HepG2 (cell line): ENCODE data around the gene TMEM35B. TPM values are rescaled to one million over a fixed set of nuclear protein-coding genes. Genes with fewer than 3 reads are reported as not detected.
A peak's percentile ranks its signal among the peaks of the same experiment; 100 is the strongest.

Experiments used
- ATAC-seq: fragments of 200-7000 bp; cut with Tn5 transposase; 3 replicates; pipeline ENCODE4 v1.9.1; 2020; ENCODE audit warnings: mild to moderate bottlenecking, moderate library complexity
- BruUV-seq: library from RNA; stranded (reverse); fragments of 400-500 nt; replicated peaks from 2 replicates; lab custom pipeline; 2021; lab: Mats Ljungman, UMichigan
- CTCF ChIA-PET: fragments of 300-600 bp; formaldehyde crosslinking; extraction: SDS; loops from one replicate; lab custom pipeline; 2021; ENCODE audit warnings: low total read pairs, inconsistent platforms, low intra/inter-chr PET ratio; lab: Yijun Ruan, JAX
- POLR2A ChIA-PET: fragments of 350-600 bp; sonication (Branson Sonifier 250); formaldehyde crosslinking; loops from one replicate; lab custom pipeline; 2020; ENCODE audit warnings: antibody characterized with exemption, inconsistent platforms; lab: Yijun Ruan, JAX
- DNase-seq: peaks from one replicate; pipeline ENCODE4 v3.0.0-alpha.2; 2015; ENCODE audit warnings: low spot score
- FAIRE-seq: peaks from 3 replicates; lab custom pipeline; 2011; peaks lifted over from hg19 to GRCh38; lab: Jason Lieb, UNC
- H2AFZ ChIP-seq: one replicate; pipeline ENCODE4 v1.6.1; 2011; ENCODE audit warnings: low read length, inconsistent platforms
- H3K27ac ChIP-seq: fragments of 300-600 bp; 3 replicates; pipeline ENCODE4 v1.8.0; 2011; ENCODE audit warnings: mixed run types, mild to moderate bottlenecking, mixed read lengths, low read length, inconsistent platforms; ENCODE audit not compliant: insufficient read depth; ENCODE audit errors: extremely low read length
- H3K27me3 ChIP-seq, 2 experiments: fragments of 200-600 bp in 1 of 2; 2 replicates in 1 of 2; 3 replicates in 1 of 2; pipeline versions ENCODE4 v1.6.0 to v1.8.0; 2011; ENCODE audit warnings: low read length in 2 of 2, mild to moderate bottlenecking in 2 of 2, moderate library complexity in 2 of 2, inconsistent platforms in 1 of 2; ENCODE audit not compliant: insufficient read depth in 2 of 2, control insufficient read depth in 1 of 2
- H3K36me3 ChIP-seq, 2 experiments: fragments of 200-600 bp in 1 of 2; replicated peaks in 1 of 2; 2 replicates in 1 of 2; 3 replicates in 1 of 2; pipeline versions ENCODE4 v1.5.1 to v1.8.0; 2011; ENCODE audit warnings: low read length in 2 of 2, inconsistent platforms in 1 of 2; ENCODE audit not compliant: insufficient read depth in 2 of 2, control insufficient read depth in 1 of 2
- H3K4me1 ChIP-seq: 2 replicates; pipeline ENCODE4 v1.5.1; 2012; ENCODE audit warnings: low read length, inconsistent platforms; ENCODE audit not compliant: insufficient read depth
- H3K4me2 ChIP-seq: 2 replicates; pipeline ENCODE4 v1.6.0; 2011; ENCODE audit warnings: low read depth, low read length, inconsistent platforms
- H3K4me3 ChIP-seq, 3 experiments: fragments of 200-600 bp in 1 of 3; sonication (generic), shearing (Covaris generic) in 1 of 3; replicated peaks in 1 of 3; 2 replicates each; pipeline ENCODE4 v1.5.1; 2011 to 2016; ENCODE audit warnings: low read length in 3 of 3, inconsistent platforms in 2 of 3, low read depth in 2 of 3, mild to moderate bottlenecking in 2 of 3, control low read depth in 1 of 3, mixed read lengths in 1 of 3; ENCODE audit not compliant: insufficient read depth in 1 of 3
- H3K79me2 ChIP-seq: one replicate; pipeline ENCODE4 v1.6.1; 2011; ENCODE audit warnings: low read length, inconsistent platforms; ENCODE audit not compliant: insufficient read depth
- H3K9ac ChIP-seq: 2 replicates; pipeline ENCODE4 v1.6.0; 2011; ENCODE audit warnings: mild to moderate bottlenecking, low read depth, low read length, inconsistent platforms; ENCODE audit not compliant: insufficient read depth
- H3K9me3 ChIP-seq: 2 replicates; pipeline ENCODE4 v1.5.1; 2012; ENCODE audit warnings: mild to moderate bottlenecking, low read length
- H4K20me1 ChIP-seq: 2 replicates; pipeline ENCODE4 v1.6.0; 2011; ENCODE audit warnings: inconsistent platforms, mild to moderate bottlenecking, low read length, moderate library complexity; ENCODE audit not compliant: insufficient read depth
- HNRNPL ChIP-seq: fragments of 200-400 bp; formaldehyde crosslinking; IDR thresholded peaks from 2 replicates; pipeline ENCODE4 v1.6.1; 2017; ENCODE audit warnings: mild to moderate bottlenecking, low read depth, low read length
- NR2F6 ChIP-seq, 2 experiments: IDR thresholded peaks; 2 replicates each; pipeline ENCODE4 v1.6.1; 2016; ENCODE audit warnings: antibody characterized with exemption in 1 of 2, mild to moderate bottlenecking in 1 of 2
- TCF12 ChIP-seq, 2 experiments: fragments of 450-650 bp in 1 of 2; sonication (generic) in 1 of 2; formaldehyde crosslinking in 1 of 2; IDR thresholded peaks; 2 replicates each; pipeline versions ENCODE4 v1.6.1 to v1.8.0; 2017 to 2022; ENCODE audit warnings: antibody characterized with exemption in 1 of 2, mild to moderate bottlenecking in 1 of 2, missing genetic modification reagents in 1 of 2, moderate library complexity in 1 of 2
- ZFYVE20 ChIP-seq: sonication (generic); formaldehyde crosslinking; IDR thresholded peaks from 2 replicates; pipeline ENCODE4 v1.8.0; 2023; ENCODE audit warnings: low read depth, mild to moderate bottlenecking, moderate library complexity, missing genetic modification reagents, borderline replicate concordance
- ZNF335 ChIP-seq: sonication (generic); formaldehyde crosslinking; IDR thresholded peaks from 2 replicates; pipeline ENCODE4 v1.4.0; 2020; ENCODE audit warnings: missing genetic modification reagents
- ZNF446 ChIP-seq: sonication (generic); formaldehyde crosslinking; IDR thresholded peaks from 2 replicates; pipeline ENCODE4 v1.5.0; 2020; ENCODE audit warnings: mild to moderate bottlenecking, missing genetic modification reagents
- WGBS: methylation state at CpG from one replicate; pipeline ENCODE4 v1.1.6; 2017; ENCODE audit warnings: low lambda C conversion rate; 5-methylcytosine and 5-hydroxymethylcytosine counted together
- in situ Hi-C: cut with HindIII; loops from 2 replicates; pipeline ENCODE4 v1.10.0; 2017; ENCODE audit warnings: low pct_unique_long_range_greater_than_20kb; ENCODE audit not compliant: extremely low pct_ligation_motif_present
- intact Hi-C: fragments of 100-400 bp; cut with micrococcal nuclease; formaldehyde crosslinking; loops from one replicate; pipeline ENCODE4 v1.10.0; 2022; ENCODE audit not compliant: unreplicated experiment
- polyA plus RNA-seq, 8 experiments: library from polyadenylated mRNA; depleted of rRNA in 3 of 8; stranded (reverse) in 7 of 8; unstranded in 1 of 8; fragments of >200 nt; fragmentation: Illumina TruSeq in 4 of 8; extraction: Trizol in 4 of 8; gene quantifications; 2 replicates each; pipeline versions ENCODE4 v1.2.1 to v1.2.3, GENCODE V29; 2011 to 2016; ENCODE audit warnings: low read depth in 4 of 8, missing spikeins in 1 of 8, mixed read lengths in 1 of 8; ENCODE audit not compliant: insufficient read depth in 1 of 8
- total RNA-seq, 5 experiments: library from RNA; depleted of rRNA; stranded (reverse); fragments of >200 nt; fragmentation: Illumina TruSeq; extraction: Trizol; gene quantifications; 2 replicates each; pipeline ENCODE4 v1.2.3, GENCODE V29; 2016; ENCODE audit warnings: low read depth in 1 of 5
- TF ChIP-seq, protein P1 (sequence below): sonication (generic); formaldehyde crosslinking; IDR thresholded peaks from 2 replicates; pipeline ENCODE4 v1.4.0; 2020; ENCODE audit warnings: missing genetic modification reagents
- TF ChIP-seq, protein P2 (sequence below): sonication (generic); formaldehyde crosslinking; IDR thresholded peaks from 2 replicates; pipeline ENCODE4 v1.8.0; 2022; ENCODE audit warnings: mild to moderate bottlenecking, missing genetic modification reagents

The TMEM35B gene
- total and polyA plus RNA-seq, 2 of the 13 experiments (the other 11 are each of a cell fraction or from before 2014, with no cell fraction given): 11.5 to 26.0 TPM

DNA sequence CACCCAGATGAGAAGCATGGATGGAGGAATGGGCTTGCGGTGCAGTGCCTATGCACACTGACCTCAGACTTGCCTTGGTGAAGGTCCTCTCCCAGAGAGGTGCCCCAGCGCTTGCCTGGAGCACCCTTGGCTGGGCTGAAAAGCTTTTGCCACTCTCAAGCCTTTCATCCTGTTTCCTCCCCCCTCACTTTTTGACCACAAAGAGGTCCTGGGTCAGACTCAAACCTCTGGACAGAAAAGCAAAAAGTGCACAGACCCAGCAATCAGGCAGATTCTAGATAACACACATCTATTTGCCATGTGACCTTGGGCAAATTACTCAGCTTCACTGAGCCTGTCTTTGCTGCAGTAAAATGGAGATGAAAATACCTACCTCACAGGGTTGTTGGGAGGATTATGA lies 7.3 kb downstream of the TMEM35B start:
- Histone ChIP-seq H3K4me3 (no peak overlapping the region), H3K79me2 (no peaks in the 10 kb centered on the region), H3K4me1 (peaks cover 37% of the 10 kb centered on the region), H2AFZ (no peak overlapping the region), H3K9ac (no peak overlapping the region), H4K20me1 (no peaks in the 10 kb centered on the region), H3K36me3 (no peaks in the 10 kb centered on the region), H3K27me3 (no peaks in the 10 kb centered on the region), H3K4me2 (no peak overlapping the region), H3K27ac (no peak overlapping the region), H3K9me3 (no peaks in the 10 kb centered on the region)
- peak; percentile 51 for DNase-seq
- POLR2A ChIA-PET: no interaction called here
- BruUV-seq: no TSS peak
- CTCF ChIA-PET: no interaction called here
- in situ Hi-C loops: no loop called here
- intact Hi-C loops: no loop called here
- peak; percentile 65 for ATAC-seq
- peak; percentile 56 for FAIRE-seq
- no CpG with 5 or more reads among the region's 2 CpGs for WGBS
- no peak for TF ChIP-seq ZFYVE20 (CRISPR knock-in tag)
- TF ChIP-seq, protein P1, sequence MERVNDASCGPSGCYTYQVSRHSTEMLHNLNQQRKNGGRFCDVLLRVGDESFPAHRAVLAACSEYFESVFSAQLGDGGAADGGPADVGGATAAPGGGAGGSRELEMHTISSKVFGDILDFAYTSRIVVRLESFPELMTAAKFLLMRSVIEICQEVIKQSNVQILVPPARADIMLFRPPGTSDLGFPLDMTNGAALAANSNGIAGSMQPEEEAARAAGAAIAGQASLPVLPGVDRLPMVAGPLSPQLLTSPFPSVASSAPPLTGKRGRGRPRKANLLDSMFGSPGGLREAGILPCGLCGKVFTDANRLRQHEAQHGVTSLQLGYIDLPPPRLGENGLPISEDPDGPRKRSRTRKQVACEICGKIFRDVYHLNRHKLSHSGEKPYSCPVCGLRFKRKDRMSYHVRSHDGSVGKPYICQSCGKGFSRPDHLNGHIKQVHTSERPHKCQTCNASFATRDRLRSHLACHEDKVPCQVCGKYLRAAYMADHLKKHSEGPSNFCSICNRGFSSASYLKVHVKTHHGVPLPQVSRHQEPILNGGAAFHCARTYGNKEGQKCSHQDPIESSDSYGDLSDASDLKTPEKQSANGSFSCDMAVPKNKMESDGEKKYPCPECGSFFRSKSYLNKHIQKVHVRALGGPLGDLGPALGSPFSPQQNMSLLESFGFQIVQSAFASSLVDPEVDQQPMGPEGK (CRISPR knock-in tag): peak; percentile 36; the same call in 1 of the 2 replicates
- TF ChIP-seq NR2F6 (IDR thresholded peaks at IDR 0.05): 0 out of 2 replicates have a peak, but pooled peaks have one; percentile 9
- no peak for TF ChIP-seq NR2F6 (CRISPR knock-in tag; IDR thresholded peaks at IDR 0.05)
- 0 out of 2 replicates have a peak, but pooled peaks have one; percentile 61 for TF ChIP-seq ZNF335 (CRISPR knock-in tag)

DNA sequence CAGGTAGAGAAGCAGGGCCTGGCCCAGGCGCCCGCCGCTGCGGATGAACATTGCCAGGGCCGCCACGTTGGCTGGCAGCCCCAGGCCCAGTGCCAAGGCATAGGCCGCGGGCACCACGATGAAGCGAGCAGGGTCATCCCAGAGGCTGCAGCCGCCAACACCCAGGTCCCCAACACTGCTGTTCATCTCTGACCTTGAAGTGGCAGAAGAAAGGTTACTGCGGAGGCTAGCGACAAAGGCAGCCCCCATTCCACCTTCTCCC lies 8.0 kb downstream of the TMEM35B start:
- POLR2A ChIA-PET: no interaction called here
- ATAC-seq (no peak), DNase-seq (no peak), FAIRE-seq (no peak)
- H3K27me3 ChIP-seq: no peaks in the 10 kb centered on the region
- H4K20me1 ChIP-seq: no peaks in the 10 kb centered on the region
- 94% methylated on average over 2 of the region's 13 CpGs for WGBS
- no peak overlapping the region for H3K9ac ChIP-seq
- no peaks in the 10 kb centered on the region for H3K36me3 ChIP-seq
- H3K27ac ChIP-seq: no peak overlapping the region
- no TSS peak for BruUV-seq
- H3K4me3 ChIP-seq: no peak overlapping the region
- no peaks in the 10 kb centered on the region for H3K9me3 ChIP-seq
- TF ChIP-seq HNRNPL (0 out of 2 replicates have a peak, but pooled peaks have one; percentile 36), TCF12 (IDR thresholded peaks at IDR 0.05) (no peak), TCF12 (CRISPR knock-in tag; IDR thresholded peaks at IDR 0.05) (no peak), ZNF446 (CRISPR knock-in tag) (no peak)
- TF ChIP-seq, protein P2, sequence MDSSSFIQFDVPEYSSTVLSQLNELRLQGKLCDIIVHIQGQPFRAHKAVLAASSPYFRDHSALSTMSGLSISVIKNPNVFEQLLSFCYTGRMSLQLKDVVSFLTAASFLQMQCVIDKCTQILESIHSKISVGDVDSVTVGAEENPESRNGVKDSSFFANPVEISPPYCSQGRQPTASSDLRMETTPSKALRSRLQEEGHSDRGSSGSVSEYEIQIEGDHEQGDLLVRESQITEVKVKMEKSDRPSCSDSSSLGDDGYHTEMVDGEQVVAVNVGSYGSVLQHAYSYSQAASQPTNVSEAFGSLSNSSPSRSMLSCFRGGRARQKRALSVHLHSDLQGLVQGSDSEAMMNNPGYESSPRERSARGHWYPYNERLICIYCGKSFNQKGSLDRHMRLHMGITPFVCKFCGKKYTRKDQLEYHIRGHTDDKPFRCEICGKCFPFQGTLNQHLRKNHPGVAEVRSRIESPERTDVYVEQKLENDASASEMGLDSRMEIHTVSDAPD (CRISPR knock-in tag): no peak
- in situ Hi-C loops (no loop called here), intact Hi-C loops (no loop called here)
- H2AFZ ChIP-seq: no peak overlapping the region
- no peak overlapping the region for H3K4me2 ChIP-seq
- no peaks in the 10 kb centered on the region for H3K79me2 ChIP-seq
- peaks cover 37% of the 10 kb centered on the region for H3K4me1 ChIP-seq
- CTCF ChIA-PET: no interaction called here
